HEK293 (cell line): ENCODE results near the gene ZNF140.

Source experiments
- CTCF ChIA-PET: fragments of 350-600 bp; formaldehyde crosslinking; extraction: SDS; loops from one replicate; lab custom pipeline; 2021; ENCODE audit warnings: antibody characterized with exemption; lab: Yijun Ruan, JAX
- POLR2A ChIA-PET: fragments of 300-600 bp; formaldehyde crosslinking; extraction: SDS; loops from one replicate; lab custom pipeline; 2020; ENCODE audit warnings: antibody characterized with exemption, inconsistent platforms; lab: Yijun Ruan, JAX
- H3K27ac ChIP-seq: fragments of 200-500 bp; sonication (Bioruptor generic); 2 replicates; pipeline ENCODE4 v1.5.1; 2014; ENCODE audit warnings: low read depth, low read length, control low read depth, inconsistent platforms; ENCODE audit errors: extremely low read depth
- H3K36me3 ChIP-seq, 2 experiments: fragments of 200-500 bp in 1 of 2; sonication (Bioruptor generic) in 1 of 2; 1 replicate in 1 of 2; 2 replicates in 1 of 2; pipeline ENCODE4 v1.5.1; 2014 to 2017; ENCODE audit warnings: inconsistent platforms in 2 of 2, low read length in 2 of 2; ENCODE audit not compliant: control insufficient read depth in 2 of 2, insufficient read depth in 1 of 2
- H3K4me1 ChIP-seq: fragments of 200-500 bp; sonication (Bioruptor generic); 2 replicates; pipeline ENCODE4 v1.5.1; 2014; ENCODE audit warnings: mild to moderate bottlenecking, low read length, inconsistent platforms; ENCODE audit not compliant: control insufficient read depth, insufficient read depth
- H3K4me3 ChIP-seq: 2 replicates; pipeline ENCODE4 v1.5.1; 2011; ENCODE audit warnings: low read depth, mild to moderate bottlenecking, control low read depth, low read length, moderate library complexity
- H3K9me3 ChIP-seq: fragments of 200-500 bp; sonication (Bioruptor generic); 2 replicates; pipeline ENCODE4 v1.5.1; 2014; ENCODE audit warnings: low read depth, low read length, inconsistent platforms; ENCODE audit not compliant: control insufficient read depth, insufficient read depth
- KLF9 ChIP-seq: fragments of 450-650 bp; formaldehyde crosslinking; IDR thresholded peaks from 2 replicates; pipeline ENCODE4 v1.5.1; 2016; ENCODE audit warnings: missing biosample characterization, missing genetic modification characterization, low read depth
- PRDM2 ChIP-seq: fragments of 450-650 bp; formaldehyde crosslinking; IDR thresholded peaks from 2 replicates; pipeline ENCODE4 v1.5.1; 2016; ENCODE audit warnings: missing biosample characterization, missing genetic modification characterization, borderline replicate concordance
- RBAK ChIP-seq: fragments of 450-650 bp; formaldehyde crosslinking; IDR thresholded peaks from 2 replicates; pipeline ENCODE4 v1.5.1; 2016; ENCODE audit warnings: missing biosample characterization, missing genetic modification characterization
- SALL2 ChIP-seq: fragments of 450-650 bp; formaldehyde crosslinking; IDR thresholded peaks from 2 replicates; pipeline ENCODE4 v1.5.0; 2017; ENCODE audit warnings: missing biosample characterization, mild to moderate bottlenecking, missing genetic modification characterization, borderline replicate concordance
- WT1 ChIP-seq: fragments of 450-650 bp; formaldehyde crosslinking; IDR thresholded peaks from 2 replicates; pipeline ENCODE4 v1.5.1; 2016; ENCODE audit warnings: missing biosample characterization, missing genetic modification characterization
- ZBTB10 ChIP-seq: fragments of 450-650 bp; formaldehyde crosslinking; IDR thresholded peaks from 2 replicates; pipeline ENCODE4 v1.5.1; 2016; ENCODE audit warnings: missing biosample characterization, missing genetic modification characterization
- ZBTB8A ChIP-seq: fragments of 450-650 bp; formaldehyde crosslinking; IDR thresholded peaks from 2 replicates; pipeline ENCODE4 v1.5.1; 2016; ENCODE audit warnings: missing biosample characterization, missing genetic modification characterization
- ZNF184 ChIP-seq: fragments of 450-650 bp; IDR thresholded peaks from 2 replicates; pipeline ENCODE4 v1.5.1; 2018; ENCODE audit warnings: missing biosample characterization, mild to moderate bottlenecking, missing genetic modification characterization
- ZNF221 ChIP-seq: fragments of 450-650 bp; formaldehyde crosslinking; IDR thresholded peaks from 2 replicates; pipeline ENCODE4 v1.5.1; 2017; ENCODE audit warnings: missing biosample characterization, missing genetic modification characterization, borderline replicate concordance
- ZNF24 ChIP-seq: fragments of 450-650 bp; formaldehyde crosslinking; IDR thresholded peaks from 2 replicates; pipeline ENCODE4 v1.5.1; 2016; ENCODE audit warnings: missing biosample characterization, missing genetic modification characterization
- ZNF280D ChIP-seq: fragments of 450-650 bp; formaldehyde crosslinking; IDR thresholded peaks from 2 replicates; pipeline ENCODE4 v1.5.1; 2016; ENCODE audit warnings: missing biosample characterization, missing genetic modification characterization
- ZNF426 ChIP-seq: fragments of 450-650 bp; formaldehyde crosslinking; IDR thresholded peaks from 2 replicates; pipeline ENCODE4 v1.5.1; 2017; ENCODE audit warnings: missing biosample characterization, missing genetic modification characterization, mild to moderate bottlenecking, inconsistent platforms, moderate library complexity
- ZNF529 ChIP-seq: fragments of 450-650 bp; formaldehyde crosslinking; IDR thresholded peaks from 2 replicates; pipeline ENCODE4 v1.5.1; 2017; ENCODE audit warnings: missing genetic modification characterization, missing biosample characterization; ENCODE audit not compliant: insufficient replicate concordance
- ZNF561 ChIP-seq: fragments of 450-650 bp; IDR thresholded peaks from 2 replicates; pipeline ENCODE4 v1.5.1; 2018; ENCODE audit warnings: missing biosample characterization, missing genetic modification characterization, borderline replicate concordance
- ZNF600 ChIP-seq: fragments of 450-650 bp; formaldehyde crosslinking; IDR thresholded peaks from 2 replicates; pipeline ENCODE4 v1.5.1; 2016; ENCODE audit warnings: missing biosample characterization, missing genetic modification characterization
- ZNF629 ChIP-seq: fragments of 450-650 bp; formaldehyde crosslinking; IDR thresholded peaks from 2 replicates; pipeline ENCODE4 v1.5.1; 2017; ENCODE audit warnings: missing biosample characterization, missing genetic modification characterization
- ZNF777 ChIP-seq: fragments of 450-650 bp; formaldehyde crosslinking; IDR thresholded peaks from 2 replicates; pipeline ENCODE4 v1.5.1; 2017; ENCODE audit warnings: missing biosample characterization, missing genetic modification characterization, borderline replicate concordance
- ZNF830 ChIP-seq: fragments of 450-650 bp; IDR thresholded peaks from 2 replicates; pipeline ENCODE4 v1.5.0; 2018; ENCODE audit warnings: missing biosample characterization, missing genetic modification characterization, low read depth, mild to moderate bottlenecking, moderate library complexity
- ZNF843 ChIP-seq: fragments of 450-650 bp; formaldehyde crosslinking; IDR thresholded peaks from 2 replicates; pipeline ENCODE4 v1.5.1; 2016; ENCODE audit warnings: missing biosample characterization, missing genetic modification characterization
- ZSCAN4 ChIP-seq: fragments of 450-650 bp; formaldehyde crosslinking; IDR thresholded peaks from 2 replicates; pipeline ENCODE4 v1.5.1; 2017; ENCODE audit warnings: missing biosample characterization, missing genetic modification characterization
- TF ChIP-seq, protein P1 (sequence below): fragments of 450-650 bp; formaldehyde crosslinking; IDR thresholded peaks from 2 replicates; pipeline ENCODE4 v1.5.1; 2016; ENCODE audit warnings: missing biosample characterization, missing genetic modification characterization

Gene ZNF140

GRCh38 chr12:133130038-133130807 lies 49.5 kb downstream of the ZNF140 start, which contains the start of the genes ZNF10 and ZNF891 (continued):
- TF ChIP-seq ZNF280D (tag by site-specific recombination), result peak; percentile 92
- peak; percentile 93 for TF ChIP-seq ZBTB10 (tag by site-specific recombination)
- peak; percentile 99 for TF ChIP-seq ZNF629 (tag by site-specific recombination)
- no peak for TF ChIP-seq WT1 (tag by site-specific recombination)
- TF ChIP-seq ZNF221 (tag by site-specific recombination), result no peak
- no peak for TF ChIP-seq RBAK (tag by site-specific recombination)
- TF ChIP-seq PRDM2 (tag by site-specific recombination), result no peak
- no peak for TF ChIP-seq ZNF426
- no peak for TF ChIP-seq ZNF843 (tag by site-specific recombination)
- TF ChIP-seq ZNF830, result no peak
- TF ChIP-seq ZNF24 (tag by site-specific recombination), result no peak; the same call in 1 of the 2 replicates
- no peak for TF ChIP-seq ZNF184 (tag by site-specific recombination)

GRCh38 chr12:133130808-133131128 lies 50.0 kb downstream of the ZNF140 start:
- CTCF ChIA-PET, result no interaction called here
- H3K9me3 ChIP-seq, result peaks cover 11% of the 10 kb centered on the region
- H3K4me3 ChIP-seq, result peak overlapping the region; percentile 65
- H3K27ac ChIP-seq, result peak overlapping the region; percentile 95
- H3K4me1 ChIP-seq, result no peaks in the 10 kb centered on the region
- POLR2A ChIA-PET, result interaction anchor here (0.7 to 1.5 kb wide), 4 partner anchors 11 to 244 kb away, joined by 4 to 6 read pairs (median 5); partner anchors contain the start of genes CHFR and ZNF26
- H3K36me3 ChIP-seq, result peaks cover 24 to 39% of the 10 kb centered on the region in 2 experiments
- no peak for TF ChIP-seq ZNF561 (tag by site-specific recombination)
- TF ChIP-seq KLF9 (tag by site-specific recombination), result no peak
- no peak for TF ChIP-seq SALL2 (tag by site-specific recombination)
- no peak for TF ChIP-seq ZNF600 (tag by site-specific recombination)
- TF ChIP-seq ZBTB8A (tag by site-specific recombination), result no peak
- TF ChIP-seq ZSCAN4 (tag by site-specific recombination), result no peak
- TF ChIP-seq ZNF529 (tag by site-specific recombination), result no peak
- TF ChIP-seq, protein P1, sequence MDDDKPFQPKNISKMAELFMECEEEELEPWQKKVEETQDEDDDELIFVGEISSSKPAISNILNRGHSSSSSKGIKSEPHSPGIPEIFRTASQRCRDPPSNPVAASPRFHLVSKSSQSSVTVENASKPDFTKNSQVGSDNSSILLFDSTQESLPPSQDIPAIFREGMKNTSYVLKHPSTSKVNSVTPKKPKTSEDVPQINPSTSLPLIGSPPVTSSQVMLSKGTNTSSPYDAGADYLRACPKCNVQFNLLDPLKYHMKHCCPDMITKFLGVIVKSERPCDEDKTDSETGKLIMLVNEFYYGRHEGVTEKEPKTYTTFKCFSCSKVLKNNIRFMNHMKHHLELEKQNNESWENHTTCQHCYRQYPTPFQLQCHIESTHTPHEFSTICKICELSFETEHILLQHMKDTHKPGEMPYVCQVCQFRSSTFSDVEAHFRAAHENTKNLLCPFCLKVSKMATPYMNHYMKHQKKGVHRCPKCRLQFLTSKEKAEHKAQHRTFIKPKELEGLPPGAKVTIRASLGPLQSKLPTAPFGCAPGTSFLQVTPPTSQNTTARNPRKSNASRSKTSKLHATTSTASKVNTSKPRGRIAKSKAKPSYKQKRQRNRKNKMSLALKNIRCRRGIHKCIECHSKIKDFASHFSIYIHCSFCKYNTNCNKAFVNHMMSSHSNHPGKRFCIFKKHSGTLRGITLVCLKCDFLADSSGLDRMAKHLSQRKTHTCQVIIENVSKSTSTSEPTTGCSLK (tag by site-specific recombination), result no peak
- TF ChIP-seq ZNF777 (tag by site-specific recombination), result 0 out of 2 replicates have a peak, but pooled peaks have one; percentile 1
